CD14-positive monocyte (primary cell): ENCODE data around the gene DEFB121. TPM values are rescaled to one million over a fixed set of nuclear protein-coding genes. Genes with fewer than 3 reads are reported as not detected.
"Not testable (repeated sequence)": the region's sequence is repeated elsewhere in the genome, so short reads cannot be mapped to it uniquely, and the experiment has no call there.

Source experiments
- DNase-seq, 3 donors: peaks; one replicate each; pipeline ENCODE4 v3.0.0-alpha.2; 2011 to 2022
- H2AFZ ChIP-seq: 2 replicates; pipeline ENCODE4 v1.6.0; 2012; ENCODE audit warnings: mild to moderate bottlenecking, low read depth, low read length, inconsistent platforms; ENCODE audit not compliant: insufficient read depth, poor library complexity, severe bottlenecking
- H3K27ac ChIP-seq, 2 donors: 1 replicate in 1 of 2; 2 replicates in 1 of 2; pipeline ENCODE4 v1.5.1; 2012 to 2013; ENCODE audit warnings: low read length in 2 of 2, control low read depth in 1 of 2, inconsistent platforms in 1 of 2, low read depth in 1 of 2, mild to moderate bottlenecking in 1 of 2
- H3K27me3 ChIP-seq, 2 donors: one replicate each; pipeline versions ENCODE4 v1.6.0 to v1.6.1; 2011 to 2013; ENCODE audit warnings: low read length in 2 of 2; ENCODE audit not compliant: control insufficient read depth in 2 of 2, insufficient read depth in 2 of 2
- H3K36me3 ChIP-seq, 2 donors: replicated peaks in 1 of 2; 1 replicate in 1 of 2; 2 replicates in 1 of 2; pipeline versions ENCODE4 v1.5.1 to v1.6.1; 2012 to 2013; ENCODE audit warnings: low read length in 2 of 2, control low read depth in 1 of 2, inconsistent platforms in 1 of 2, mild to moderate bottlenecking in 1 of 2; ENCODE audit not compliant: insufficient read depth in 2 of 2, control insufficient read depth in 1 of 2
- H3K4me1 ChIP-seq, 2 donors: 1 replicate in 1 of 2; 2 replicates in 1 of 2; pipeline versions ENCODE4 v1.5.1 to v1.6.1; 2012 to 2013; ENCODE audit warnings: low read length in 2 of 2, control low read depth in 1 of 2, inconsistent platforms in 1 of 2, mild to moderate bottlenecking in 1 of 2, moderate library complexity in 1 of 2; ENCODE audit not compliant: insufficient read depth in 2 of 2, control insufficient read depth in 1 of 2
- H3K4me2 ChIP-seq: replicated peaks from 2 replicates; pipeline ENCODE3; 2012; ENCODE audit warnings: low read length, moderate library complexity, mild to moderate bottlenecking; ENCODE audit not compliant: poor library complexity, severe bottlenecking; ENCODE audit errors: extremely low read depth
- H3K4me3 ChIP-seq, 3 experiments: fragments of 200-600 bp in 1 of 3; sonication (generic) in 1 of 3; replicated peaks in 1 of 3; 1 replicate in 2 of 3; 2 replicates in 1 of 3; pipeline ENCODE4 v1.5.1; 2011 to 2013; ENCODE audit warnings: low read length in 3 of 3, mild to moderate bottlenecking in 3 of 3, control low read depth in 2 of 3, low read depth in 2 of 3, inconsistent platforms in 1 of 3, moderate library complexity in 1 of 3
- H3K79me2 ChIP-seq: 2 replicates; pipeline ENCODE4 v1.6.0; 2012; ENCODE audit warnings: mild to moderate bottlenecking, control low read depth, inconsistent platforms, low read length, moderate library complexity; ENCODE audit not compliant: insufficient read depth
- H3K9ac ChIP-seq: 2 replicates; pipeline ENCODE4 v1.6.0; 2017; ENCODE audit warnings: low read length, mild to moderate bottlenecking; ENCODE audit not compliant: insufficient read depth, poor library complexity, severe bottlenecking
- H3K9me3 ChIP-seq, 2 donors: replicated peaks in 1 of 2; 1 replicate in 1 of 2; 2 replicates in 1 of 2; pipeline versions ENCODE4 v1.5.1 to v1.6.1; 2012 to 2013; ENCODE audit warnings: low read length in 2 of 2, control low read depth in 1 of 2; ENCODE audit not compliant: control insufficient read depth in 1 of 2, insufficient read depth in 1 of 2
- H4K20me1 ChIP-seq: 2 replicates; pipeline ENCODE4 v1.6.0; 2012; ENCODE audit warnings: mild to moderate bottlenecking, low read length, control low read depth, moderate library complexity; ENCODE audit not compliant: insufficient read depth
- H3K27ac Mint-ChIP-seq, 7 donors: one replicate each; pipeline ENCODE4 v1.8.0; 2020; ENCODE audit warnings: mild to moderate bottlenecking in 7 of 7, mixed read lengths in 7 of 7, moderate library complexity in 6 of 7, inconsistent platforms in 2 of 7
- H3K27me3 Mint-ChIP-seq, 3 donors: one replicate each; pipeline ENCODE4 v1.8.0; 2021 to 2022; ENCODE audit warnings: low read depth in 3 of 3, mild to moderate bottlenecking in 3 of 3, mixed read lengths in 3 of 3, moderate library complexity in 3 of 3, inconsistent platforms in 1 of 3
- H3K36me3 Mint-ChIP-seq, 2 donors: one replicate each; pipeline ENCODE4 v1.8.0; 2020; ENCODE audit warnings: mixed read lengths in 2 of 2, inconsistent platforms in 1 of 2, mild to moderate bottlenecking in 1 of 2
- H3K4me1 Mint-ChIP-seq: one replicate; pipeline ENCODE4 v1.8.0; 2020; ENCODE audit warnings: mild to moderate bottlenecking, mixed read lengths
- H3K4me3 Mint-ChIP-seq, 2 donors: one replicate each; pipeline ENCODE4 v1.8.0; 2020; ENCODE audit warnings: mild to moderate bottlenecking in 2 of 2, mixed read lengths in 2 of 2, moderate library complexity in 1 of 2
- H3K9me3 Mint-ChIP-seq, 7 donors: one replicate each; pipeline ENCODE4 v1.8.0; 2020 to 2022; ENCODE audit warnings: mixed read lengths in 7 of 7, mild to moderate bottlenecking in 6 of 7, moderate library complexity in 6 of 7, inconsistent platforms in 2 of 7
- WGBS: methylation state at CpG from one replicate; pipeline ENCODE4 v1.1.5; 2013; ENCODE audit warnings: missing lambda C conversion rate; ENCODE audit not compliant: insufficient coverage; 5-methylcytosine and 5-hydroxymethylcytosine counted together
- intact Hi-C, 2 donors: fragments of 100-400 bp; cut with micrococcal nuclease; formaldehyde crosslinking; loops; one replicate each; pipeline versions ENCODE4 v1.15.0 to v1.15.1; 2023
- polyA plus RNA-seq, 3 donors: library from polyadenylated mRNA; depleted of rRNA in 1 of 3; unstranded in 2 of 3; stranded (reverse) in 1 of 3; fragments of 300-500 nt in 2 of 3; fragments of >200 nt in 1 of 3; fragmentation: Illumina TruSeq in 2 of 3; gene quantifications; 1 replicate in 2 of 3; 2 replicates in 1 of 3; pipeline ENCODE4 v1.2.3, GENCODE V29; 2012 to 2021
- TF ChIP-seq, protein P1 (sequence below): fragments of 200-600 bp; IDR thresholded peaks from one replicate; pipeline ENCODE4 v1.8.0; 2022; ENCODE audit warnings: antibody characterized with exemption, mild to moderate bottlenecking

Gene DEFB121
- polyA plus RNA-seq, 3 donors: not detected

DNA sequence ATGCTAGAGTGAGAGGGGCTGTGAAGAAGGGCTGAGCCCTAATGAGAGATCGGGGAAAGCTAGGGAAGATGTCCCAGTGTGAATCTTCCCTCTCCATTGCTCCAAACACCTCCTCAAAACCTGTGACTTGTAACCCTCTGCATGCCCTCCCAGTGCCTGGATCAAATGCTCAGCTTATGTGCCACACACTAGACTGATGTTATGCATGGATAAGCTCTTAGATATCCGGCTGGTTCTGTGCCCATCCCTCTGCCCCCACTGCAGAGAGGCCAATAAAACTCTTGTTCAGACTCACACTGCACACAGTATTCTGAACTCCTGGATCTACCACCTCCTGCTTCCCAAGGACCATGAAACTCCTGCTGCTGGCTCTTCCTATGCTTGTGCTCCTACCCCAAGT is 37.7 kb downstream of the DEFB121 start, which contains the start of gene DEFB118:
TSS of gene DEFB118 (plus strand) at position 301 of the 400 bp plus-strand sequence. CDS start at position 351, 50 bp downstream.
- DNase-seq: no peak
- no peak within 1 kb of the TSS for H3K27ac Mint-ChIP-seq

DNA sequence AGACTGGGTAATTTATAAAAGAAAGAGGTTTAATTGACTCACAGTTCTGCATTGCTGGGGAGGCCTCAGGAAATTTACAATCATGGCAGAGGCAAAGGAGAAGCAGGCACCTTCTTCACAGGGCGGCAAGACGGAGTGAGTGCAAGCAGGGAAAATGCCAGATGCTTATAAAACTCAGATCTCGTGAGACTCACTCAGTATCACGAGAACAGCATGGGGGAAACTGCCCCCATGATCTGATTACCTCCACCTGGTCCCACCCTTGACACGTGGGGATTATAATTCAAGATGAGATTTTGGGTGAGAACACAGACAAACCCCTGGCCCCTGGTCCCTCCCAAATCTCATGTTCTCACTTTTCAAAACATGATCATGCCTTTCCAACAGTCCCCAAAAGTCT is 41.7 kb downstream of the DEFB121 start:
- H3K27ac ChIP-seq, H3K27ac Mint-ChIP-seq, H3K9ac ChIP-seq, H3K27me3 Mint-ChIP-seq, H3K4me1 ChIP-seq, H3K36me3 Mint-ChIP-seq, H3K4me2 ChIP-seq, H3K36me3 ChIP-seq, H3K4me3 ChIP-seq, H3K27me3 ChIP-seq, H3K4me1 Mint-ChIP-seq, H3K4me3 Mint-ChIP-seq, DNase-seq, H4K20me1 ChIP-seq, H2AFZ ChIP-seq, H3K79me2 ChIP-seq, H3K9me3 ChIP-seq, intact Hi-C loops: not testable (repeated sequence)
- 93% methylated on average over 2 of the region's 5 CpGs for WGBS
- peaks cover 5 to 17% (median 11%) of the 10 kb centered on the region in 7 donors for H3K9me3 Mint-ChIP-seq

More for the DNA sequence above, 37.7 kb downstream of the DEFB121 start, which contains the start of gene DEFB118:
- TF ChIP-seq, protein P1, sequence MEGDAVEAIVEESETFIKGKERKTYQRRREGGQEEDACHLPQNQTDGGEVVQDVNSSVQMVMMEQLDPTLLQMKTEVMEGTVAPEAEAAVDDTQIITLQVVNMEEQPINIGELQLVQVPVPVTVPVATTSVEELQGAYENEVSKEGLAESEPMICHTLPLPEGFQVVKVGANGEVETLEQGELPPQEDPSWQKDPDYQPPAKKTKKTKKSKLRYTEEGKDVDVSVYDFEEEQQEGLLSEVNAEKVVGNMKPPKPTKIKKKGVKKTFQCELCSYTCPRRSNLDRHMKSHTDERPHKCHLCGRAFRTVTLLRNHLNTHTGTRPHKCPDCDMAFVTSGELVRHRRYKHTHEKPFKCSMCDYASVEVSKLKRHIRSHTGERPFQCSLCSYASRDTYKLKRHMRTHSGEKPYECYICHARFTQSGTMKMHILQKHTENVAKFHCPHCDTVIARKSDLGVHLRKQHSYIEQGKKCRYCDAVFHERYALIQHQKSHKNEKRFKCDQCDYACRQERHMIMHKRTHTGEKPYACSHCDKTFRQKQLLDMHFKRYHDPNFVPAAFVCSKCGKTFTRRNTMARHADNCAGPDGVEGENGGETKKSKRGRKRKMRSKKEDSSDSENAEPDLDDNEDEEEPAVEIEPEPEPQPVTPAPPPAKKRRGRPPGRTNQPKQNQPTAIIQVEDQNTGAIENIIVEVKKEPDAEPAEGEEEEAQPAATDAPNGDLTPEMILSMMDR: no peak
- Histone ChIP-seq H3K4me1 (no peaks in the 10 kb centered on the region), H3K36me3 (no peaks in the 10 kb centered on the region), H2AFZ (no peak within 1 kb of the TSS), H3K4me2 (no peak within 1 kb of the TSS), H3K27me3 (no peaks in the 10 kb centered on the region), H3K9ac (no peak within 1 kb of the TSS), H4K20me1 (no peaks in the 10 kb centered on the region), H3K27ac (no peak within 1 kb of the TSS), H3K9me3 (peaks cover 0 to 9% of the 10 kb centered on the region in 2 donors), H3K4me3 (no peak within 1 kb of the TSS), H3K79me2 (no peaks in the 10 kb centered on the region)
- no peaks in the 10 kb centered on the region for H3K36me3 Mint-ChIP-seq
- WGBS: 78% methylated on average over 1 of the region's 2 CpGs
- H3K4me3 Mint-ChIP-seq: peak within 1 kb of the TSS in 1 of 2 donors; percentile 16
- H3K9me3 Mint-ChIP-seq: peaks cover 5 to 17% (median 13%) of the 10 kb centered on the region in 7 donors
- no peaks in the 10 kb centered on the region for H3K4me1 Mint-ChIP-seq
- intact Hi-C loops: no loop called here
- H3K27me3 Mint-ChIP-seq: peaks cover 0 to 1% (median 0%) of the 10 kb centered on the region in 3 donors
